Gastrocnemius medialis (tissue), 4 donors: Measurements from ENCODE around the gene BRWD1.

Experiments
- POLR2A ChIP-seq, 2 donors: fragments of 450-650 bp; IDR thresholded peaks; one replicate each; pipeline ENCODE4 v1.6.1; 2017; ENCODE audit warnings: antibody characterized with exemption in 2 of 2, mild to moderate bottlenecking in 2 of 2, moderate library complexity in 2 of 2
- TF ChIP-seq, protein P1 (sequence below), 5 experiments: fragments of 450-650 bp in 3 of 5; fragments of 200-600 bp in 2 of 5; sonication (generic) in 2 of 5; IDR thresholded peaks in 4 of 5; conservative IDR thresholded peaks in 1 of 5; 1 replicate in 4 of 5; 2 replicates in 1 of 5; pipeline ENCODE4 v1.5.1; 2016 to 2019; ENCODE audit warnings: antibody characterized with exemption in 5 of 5, mild to moderate bottlenecking in 3 of 5, moderate library complexity in 3 of 5

DNA sequence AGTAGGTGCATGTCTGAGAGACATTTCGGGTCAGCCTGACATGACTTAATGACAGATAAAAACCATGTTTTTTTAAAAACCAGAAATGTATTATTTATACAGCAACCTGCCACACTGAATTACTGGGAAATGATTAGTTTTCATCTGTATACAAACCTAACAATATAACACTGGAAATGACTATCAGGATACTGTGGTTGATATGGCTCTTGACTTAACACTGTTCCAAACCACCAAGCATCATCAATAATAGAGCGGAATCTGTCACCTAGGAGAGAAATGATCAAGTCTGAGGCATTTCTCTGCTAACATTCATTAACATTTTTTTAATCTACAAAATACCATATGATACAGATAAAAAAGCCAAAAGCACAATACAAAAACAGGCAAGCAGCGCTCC lies 88.5 kb downstream of the BRWD1 start:
- TF ChIP-seq POLR2A (IDR thresholded peaks at IDR 0.05) = no peak
- TF ChIP-seq, protein P1, sequence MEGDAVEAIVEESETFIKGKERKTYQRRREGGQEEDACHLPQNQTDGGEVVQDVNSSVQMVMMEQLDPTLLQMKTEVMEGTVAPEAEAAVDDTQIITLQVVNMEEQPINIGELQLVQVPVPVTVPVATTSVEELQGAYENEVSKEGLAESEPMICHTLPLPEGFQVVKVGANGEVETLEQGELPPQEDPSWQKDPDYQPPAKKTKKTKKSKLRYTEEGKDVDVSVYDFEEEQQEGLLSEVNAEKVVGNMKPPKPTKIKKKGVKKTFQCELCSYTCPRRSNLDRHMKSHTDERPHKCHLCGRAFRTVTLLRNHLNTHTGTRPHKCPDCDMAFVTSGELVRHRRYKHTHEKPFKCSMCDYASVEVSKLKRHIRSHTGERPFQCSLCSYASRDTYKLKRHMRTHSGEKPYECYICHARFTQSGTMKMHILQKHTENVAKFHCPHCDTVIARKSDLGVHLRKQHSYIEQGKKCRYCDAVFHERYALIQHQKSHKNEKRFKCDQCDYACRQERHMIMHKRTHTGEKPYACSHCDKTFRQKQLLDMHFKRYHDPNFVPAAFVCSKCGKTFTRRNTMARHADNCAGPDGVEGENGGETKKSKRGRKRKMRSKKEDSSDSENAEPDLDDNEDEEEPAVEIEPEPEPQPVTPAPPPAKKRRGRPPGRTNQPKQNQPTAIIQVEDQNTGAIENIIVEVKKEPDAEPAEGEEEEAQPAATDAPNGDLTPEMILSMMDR (IDR thresholded peaks at IDR 0.05 in 4 of 5, conservative IDR thresholded peaks at IDR 0.05 in 1 of 5) = no peak
